ENCODE results near the gene CELF4. TPM values are rescaled to one million over a fixed set of nuclear protein-coding genes. Genes with fewer than 3 reads are reported as not detected.

The CELF4 gene
- total RNA-seq, 1 donor from 2014 or later: 0.44 TPM

GRCh38 chr18:37210781-37211180 lies 354.8 kb downstream of the CELF4 start:
- no peak for DNase-seq (ENCODE audit: low spot score)
- no peaks in the 10 kb centered on the region for H3K36me3 Mint-ChIP-seq (ENCODE audit: low read depth, unreplicated experiment)
- H3K27me3 Mint-ChIP-seq (ENCODE audit: unreplicated experiment): peaks cover 2% of the 10 kb centered on the region
- H3K4me1 Mint-ChIP-seq (ENCODE audit: unreplicated experiment): peaks cover 7% of the 10 kb centered on the region
- H3K4me3 Mint-ChIP-seq (ENCODE audit: unreplicated experiment): no peak overlapping the region
- no peak overlapping the region for H3K27ac Mint-ChIP-seq (ENCODE audit: unreplicated experiment)
- H3K9me3 Mint-ChIP-seq (ENCODE audit: unreplicated experiment): no peaks in the 10 kb centered on the region
- no peak for TF ChIP-seq CTCF (IDR thresholded peaks at IDR 0.05; ENCODE audit: unreplicated experiment)

GRCh38 chr18:37207343-37207742 lies 358.3 kb downstream of the CELF4 start:
- no peak overlapping the region for H3K4me3 Mint-ChIP-seq (ENCODE audit: unreplicated experiment)
- no peaks in the 10 kb centered on the region for H3K9me3 Mint-ChIP-seq (ENCODE audit: unreplicated experiment)
- no peak overlapping the region for H3K27ac Mint-ChIP-seq (ENCODE audit: unreplicated experiment)
- no peak for DNase-seq (ENCODE audit: low spot score)
- TF ChIP-seq CTCF (IDR thresholded peaks at IDR 0.05; ENCODE audit: unreplicated experiment): no peak
- no peaks in the 10 kb centered on the region for H3K36me3 Mint-ChIP-seq (ENCODE audit: low read depth, unreplicated experiment)
- peaks cover 7% of the 10 kb centered on the region for H3K4me1 Mint-ChIP-seq (ENCODE audit: unreplicated experiment)
- H3K27me3 Mint-ChIP-seq (ENCODE audit: unreplicated experiment): no peaks in the 10 kb centered on the region

- Mint-ChIP-seq H3K36me3 (ENCODE audit: low read depth, unreplicated experiment) (no peaks in the 10 kb centered on the region), H3K27ac (ENCODE audit: unreplicated experiment) (no peak overlapping the region), H3K27me3 (ENCODE audit: unreplicated experiment) (no peaks in the 10 kb centered on the region), H3K9me3 (ENCODE audit: unreplicated experiment) (no peaks in the 10 kb centered on the region), H3K4me1 (ENCODE audit: unreplicated experiment) (no peaks in the 10 kb centered on the region), H3K4me3 (ENCODE audit: unreplicated experiment) (no peak overlapping the region)
- DNase-seq (ENCODE audit: low spot score): no peak
- no peak for TF ChIP-seq CTCF (IDR thresholded peaks at IDR 0.05; ENCODE audit: unreplicated experiment)
Observed at GRCh38 chr18:37199741-37200140, 365.9 kb downstream of the CELF4 start.

Data from endothelial cell (in vitro differentiated cells).